Muscle of back (tissue), 11 donors: ENCODE data around the gene FICD. TPM values are rescaled to one million over a fixed set of nuclear protein-coding genes. Genes with fewer than 3 reads are reported as not detected.

Source experiments
- DNase-seq, 3 donors: peaks; one replicate each; pipeline versions ENCODE4 v3.0.0 to v3.0.0-alpha.2; 2013
- polyA plus RNA-seq, 10 donors: library from polyadenylated mRNA; unstranded; fragments of 120-200 nt; gene quantifications; one replicate each; pipeline ENCODE4 v1.2.1, GENCODE V29; 2013; ENCODE audit not compliant: insufficient read length in 10 of 10

FICD gene
- polyA plus RNA-seq, 10 donors: 1.5 to 3.7 (median 2.5) TPM

DNA sequence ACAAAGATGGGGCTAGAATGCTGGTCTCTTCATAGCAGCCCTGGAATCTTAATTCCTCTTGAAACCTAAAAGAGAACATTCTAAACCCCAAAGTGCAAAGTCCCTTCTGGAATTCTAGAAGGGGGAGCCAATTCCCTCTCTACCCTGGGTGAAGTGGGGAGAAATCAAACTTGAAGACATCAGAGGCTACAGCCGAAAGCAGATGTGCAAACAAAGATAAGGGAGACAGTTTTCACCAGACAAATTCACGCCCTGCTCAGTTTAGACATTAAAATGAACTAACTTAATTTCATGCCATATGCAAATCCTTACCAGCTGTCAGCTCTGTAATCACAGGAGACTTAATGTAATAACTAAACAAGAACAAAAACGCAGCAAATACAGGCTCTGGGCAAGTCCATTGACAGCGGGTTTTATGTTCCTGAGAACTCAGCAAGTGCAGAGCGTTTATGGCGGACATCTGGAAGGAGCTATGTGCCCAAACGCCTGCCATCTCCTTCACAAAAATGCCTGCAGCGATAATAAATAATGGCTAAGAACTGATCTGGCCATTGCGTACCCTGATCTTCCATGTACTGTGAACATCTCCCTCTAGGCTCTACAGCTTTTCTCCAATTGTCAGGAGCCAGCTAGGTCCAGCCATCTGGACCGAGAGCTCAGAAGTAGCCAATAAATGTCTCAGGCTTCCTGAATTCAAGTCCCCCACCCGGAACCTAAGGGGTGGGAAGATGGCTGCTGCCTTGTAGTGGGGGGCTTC lies 19.1 kb upstream of the FICD start:
- no peak for DNase-seq

GRCh38 chr12:108498136-108498535 lies 16.9 kb upstream of the FICD start:
- no peak for DNase-seq

- no peak for DNase-seq
These were observed 12.2 kb upstream of the FICD start for GRCh38 chr12:108502922-108503321.

GRCh38 chr12:108505129-108505528 lies 9.9 kb upstream of the FICD start:
- DNase-seq: no peak

DNA sequence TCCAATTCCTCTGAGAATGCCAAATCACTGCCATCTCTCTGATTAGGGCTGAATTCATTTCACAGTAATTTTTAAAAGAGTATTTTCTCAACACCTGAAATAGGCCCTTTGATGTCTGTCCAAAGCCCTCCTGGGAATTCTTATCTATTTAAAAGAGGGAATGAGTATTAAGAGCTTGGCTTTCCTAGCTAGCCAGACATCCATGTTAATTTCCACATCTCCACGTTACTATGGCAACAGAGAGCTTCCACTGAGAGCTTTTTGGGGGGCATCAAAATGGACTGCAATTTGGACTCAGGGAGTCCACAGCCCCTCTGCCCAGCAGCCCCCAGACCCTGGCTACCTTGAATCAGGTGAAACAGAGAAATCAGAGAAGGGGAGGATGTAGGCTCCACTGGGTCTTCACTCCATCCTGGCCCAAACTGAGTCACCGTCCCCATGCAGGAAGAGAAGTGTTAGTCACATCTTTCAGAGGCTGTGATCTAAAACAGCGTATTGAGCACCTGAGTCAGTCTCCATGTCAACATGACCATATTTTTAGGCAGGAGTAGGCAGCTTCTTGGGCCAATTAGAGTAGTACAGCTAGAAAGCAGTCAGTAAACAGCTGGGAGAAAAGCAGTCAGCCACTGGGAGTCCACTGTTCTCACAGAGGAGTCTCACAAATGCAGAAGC lies 7.0 kb upstream of the FICD start:
- no peak for DNase-seq

GRCh38 chr12:108509806-108510205 lies 5.3 kb upstream of the FICD start:
- DNase-seq: no peak

- no peak for DNase-seq
These were observed 4.2 kb upstream of the FICD start for GRCh38 chr12:108510836-108511235.

DNA sequence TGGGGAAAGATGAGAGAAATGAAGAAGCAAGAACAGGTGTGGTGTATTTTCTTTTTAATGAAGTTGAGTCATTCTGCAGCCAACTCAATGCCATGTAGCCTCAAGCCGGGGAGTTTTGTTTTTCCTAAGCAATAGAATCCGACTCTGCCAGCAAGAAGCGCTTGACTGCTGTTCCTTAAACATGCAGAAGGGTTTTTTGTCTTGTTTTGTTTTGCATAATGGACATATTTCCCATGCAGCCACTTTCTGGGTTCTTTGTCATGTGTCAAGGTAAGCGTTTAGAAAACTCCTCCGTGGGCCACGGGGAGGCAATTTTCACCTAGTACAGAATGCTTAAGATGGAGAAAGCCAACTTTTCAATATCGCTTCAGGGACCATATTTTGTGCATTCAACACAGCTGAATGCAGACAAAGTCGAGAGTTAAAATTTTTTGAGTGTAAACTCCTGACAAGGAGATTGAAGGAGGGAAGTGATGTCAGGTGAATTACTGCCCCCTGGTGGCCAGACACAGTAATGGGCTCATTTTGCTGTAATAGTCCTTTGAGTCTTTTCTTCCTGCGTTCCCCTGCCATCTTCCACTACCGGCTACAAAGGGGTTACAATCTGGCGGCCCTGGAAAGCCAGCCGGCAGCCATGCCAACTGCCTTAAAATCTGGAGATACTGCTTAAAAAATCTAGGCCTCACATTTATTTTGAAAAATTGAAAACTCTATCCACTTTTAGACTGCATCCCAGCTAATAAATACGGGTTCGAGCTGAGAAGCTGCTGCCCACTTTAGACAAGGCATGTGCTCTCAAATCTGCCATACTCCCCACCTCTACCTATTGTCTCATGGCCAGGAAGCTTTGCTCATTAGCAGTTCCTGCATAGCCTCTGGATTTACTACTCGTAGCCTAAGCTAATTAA lies 3.2 kb upstream of the FICD start:
- DNase-seq: peak; percentile 55 to 82 (median 76)

DNA sequence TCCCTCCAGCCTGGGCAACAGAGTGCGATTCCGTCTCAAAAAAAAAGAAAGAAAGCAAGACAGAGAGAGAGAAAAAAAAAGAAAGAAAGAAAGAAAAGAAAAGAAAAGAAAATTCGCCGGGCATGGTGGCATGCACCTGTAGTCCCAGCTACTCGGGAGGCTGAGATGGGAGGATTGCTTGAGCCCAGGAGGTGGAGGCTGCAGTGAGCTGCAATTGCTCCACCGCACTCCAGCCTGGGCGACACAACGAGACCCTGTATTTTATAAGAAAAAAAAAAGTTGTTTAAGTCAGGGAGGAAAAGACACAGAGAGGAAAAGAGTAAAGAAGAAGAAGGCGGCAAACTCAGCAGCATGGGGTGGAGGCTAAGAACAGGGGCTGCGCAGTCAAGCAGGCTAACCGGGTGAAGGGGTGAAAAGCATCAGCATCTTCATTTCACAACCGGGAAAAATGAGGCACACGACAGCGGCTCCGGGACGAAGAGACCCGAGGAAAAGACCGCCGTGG lies 557 bp upstream of the FICD start:
- no peak for DNase-seq

DNA sequence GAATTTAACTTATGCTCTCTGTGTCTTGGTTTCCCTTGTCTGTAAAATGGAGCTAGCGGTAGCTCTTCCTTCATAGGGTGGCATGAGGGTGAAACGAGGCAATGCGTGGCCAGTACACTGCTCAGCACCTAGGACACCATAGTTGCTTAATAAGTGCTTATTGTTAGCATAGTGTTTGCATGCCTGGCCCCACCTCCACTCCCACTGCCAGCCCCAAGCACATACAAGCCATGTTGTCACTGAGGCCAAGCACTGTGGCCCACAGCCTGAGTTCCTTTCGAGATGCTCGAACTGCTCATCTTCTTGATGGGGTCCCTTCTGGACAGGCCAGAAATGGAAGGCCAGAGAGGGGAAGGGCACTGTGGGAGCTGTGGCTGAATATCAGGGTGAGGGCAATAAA lies 839 bp downstream of the FICD start:
- no peak for DNase-seq

DNA sequence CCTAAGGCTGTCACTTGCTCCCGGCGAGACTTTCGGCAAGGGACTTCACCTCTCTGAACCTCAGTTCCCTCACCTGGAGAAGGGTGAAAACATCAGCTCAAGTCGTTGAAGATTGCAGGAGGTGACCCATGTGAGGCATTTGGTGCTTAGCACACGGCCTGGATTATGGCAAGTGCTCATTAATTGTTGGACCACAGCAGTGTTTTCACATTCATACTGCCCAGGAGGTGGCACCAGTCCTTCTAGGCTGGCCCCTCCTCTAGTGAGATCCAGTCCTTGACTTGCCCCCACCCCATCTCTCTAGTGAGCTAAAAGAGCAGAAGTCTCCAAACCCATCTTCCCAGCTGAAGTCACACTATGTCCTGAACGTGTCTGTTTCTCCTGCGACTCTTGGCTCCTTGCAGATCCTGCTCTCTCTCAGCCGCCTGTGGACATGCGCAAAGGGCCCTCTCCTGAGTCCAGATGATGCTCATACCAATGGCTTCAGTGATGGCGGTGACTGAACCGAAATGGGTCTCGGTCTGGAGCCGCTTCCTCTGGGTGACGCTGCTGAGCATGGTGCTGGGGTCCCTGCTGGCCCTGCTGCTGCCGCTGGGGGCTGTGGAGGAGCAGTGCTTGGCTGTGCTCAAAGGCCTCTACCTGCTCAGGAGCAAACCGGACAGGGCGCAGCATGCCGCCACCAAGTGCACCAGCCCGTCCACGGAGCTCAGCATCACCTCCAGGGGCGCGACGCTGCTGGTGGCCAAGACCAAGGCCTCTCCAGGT lies 1.6 kb downstream of the FICD start:
- DNase-seq: no peak

GRCh38 chr12:108517288-108518100 lies 2.4 kb downstream of the FICD start:
- no peak for DNase-seq

DNA sequence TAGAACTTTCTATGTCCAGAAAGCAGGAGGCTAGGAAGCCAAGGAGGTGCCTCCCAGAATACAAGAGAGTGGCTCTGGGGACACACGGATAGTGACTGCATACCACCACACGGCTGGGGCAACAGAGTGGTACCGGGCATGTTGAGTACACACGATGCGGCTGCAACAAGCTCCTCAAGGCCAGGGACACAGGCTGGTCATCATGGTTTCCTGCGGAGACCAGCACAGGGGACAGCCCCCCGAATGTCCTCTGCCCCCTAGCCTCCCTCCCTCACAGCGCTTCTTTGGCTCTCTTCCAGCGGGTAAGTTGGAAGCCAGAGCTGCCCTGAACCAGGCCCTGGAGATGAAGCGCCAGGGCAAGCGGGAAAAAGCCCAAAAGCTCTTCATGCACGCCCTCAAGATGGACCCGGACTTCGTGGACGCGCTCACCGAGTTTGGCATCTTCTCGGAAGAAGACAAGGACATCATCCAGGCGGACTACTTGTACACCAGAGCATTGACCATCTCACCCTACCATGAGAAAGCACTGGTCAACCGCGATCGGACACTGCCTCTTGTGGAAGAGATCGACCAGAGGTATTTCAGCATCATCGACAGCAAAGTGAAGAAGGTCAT lies 3.1 kb downstream of the FICD start:
- no peak for DNase-seq

DNA sequence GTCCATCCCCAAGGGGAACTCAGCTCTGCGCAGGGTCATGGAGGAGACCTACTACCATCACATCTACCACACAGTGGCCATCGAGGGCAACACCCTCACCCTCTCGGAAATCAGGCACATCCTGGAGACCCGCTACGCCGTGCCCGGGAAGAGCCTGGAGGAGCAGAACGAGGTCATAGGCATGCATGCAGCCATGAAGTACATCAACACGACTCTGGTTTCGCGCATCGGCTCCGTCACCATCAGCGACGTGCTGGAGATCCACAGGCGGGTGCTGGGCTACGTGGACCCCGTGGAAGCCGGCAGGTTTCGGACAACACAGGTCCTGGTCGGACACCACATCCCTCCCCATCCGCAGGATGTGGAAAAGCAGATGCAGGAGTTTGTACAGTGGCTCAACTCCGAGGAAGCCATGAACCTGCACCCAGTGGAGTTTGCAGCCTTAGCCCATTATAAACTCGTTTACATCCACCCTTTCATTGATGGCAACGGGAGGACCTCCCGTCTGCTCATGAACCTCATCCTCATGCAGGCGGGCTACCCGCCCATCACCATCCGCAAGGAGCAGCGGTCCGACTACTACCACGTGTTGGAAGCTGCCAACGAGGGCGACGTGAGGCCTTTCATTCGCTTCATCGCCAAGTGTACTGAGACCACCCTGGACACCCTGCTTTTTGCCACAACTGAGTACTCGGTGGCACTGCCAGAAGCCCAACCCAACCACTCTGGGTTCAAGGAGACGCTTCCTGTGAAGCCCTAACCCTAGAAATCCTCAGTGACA lies 3.8 kb downstream of the FICD start:
- DNase-seq: no peak

DNA sequence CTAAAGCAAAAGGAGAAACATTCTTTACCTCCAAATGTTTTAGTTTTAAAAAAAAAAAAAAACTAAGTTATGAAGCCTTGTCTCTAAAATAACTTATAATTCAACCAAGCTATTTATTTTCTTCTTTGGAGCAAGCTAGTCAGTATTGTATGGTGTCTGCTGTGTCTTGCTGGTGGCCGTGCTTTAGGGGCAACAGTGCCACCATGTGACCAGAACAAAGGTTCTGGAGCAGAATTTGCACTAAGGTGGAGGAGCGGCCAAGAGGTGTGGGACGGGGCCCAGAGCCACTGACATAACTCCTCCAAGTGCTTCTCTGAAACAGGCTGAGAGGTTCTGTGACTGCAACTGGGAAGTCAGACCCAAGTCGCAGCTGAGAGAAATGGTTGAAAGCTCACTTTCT lies 4.5 kb downstream of the FICD start:
- no peak for DNase-seq

DNA sequence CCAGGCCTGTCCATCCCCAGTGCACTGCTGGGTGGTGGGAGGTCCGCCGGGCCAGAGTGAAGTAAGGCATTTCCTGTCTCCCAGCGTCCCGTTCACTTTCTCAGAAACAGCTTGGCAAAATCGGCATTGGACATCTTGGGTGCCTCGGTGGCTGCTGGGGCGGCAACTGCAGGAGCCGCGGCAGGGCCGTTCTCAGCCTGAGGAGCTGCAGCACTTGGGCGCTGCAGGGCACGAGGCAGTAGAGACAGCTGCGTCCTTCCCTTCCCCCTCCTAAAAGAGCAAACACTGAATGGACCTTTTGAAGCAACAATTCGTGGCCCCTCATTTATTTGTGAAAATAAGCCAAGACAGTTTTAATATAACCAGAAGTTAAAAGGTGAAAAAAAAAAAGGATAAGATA lies 8.3 kb downstream of the FICD start:
- DNase-seq: no peak

DNA sequence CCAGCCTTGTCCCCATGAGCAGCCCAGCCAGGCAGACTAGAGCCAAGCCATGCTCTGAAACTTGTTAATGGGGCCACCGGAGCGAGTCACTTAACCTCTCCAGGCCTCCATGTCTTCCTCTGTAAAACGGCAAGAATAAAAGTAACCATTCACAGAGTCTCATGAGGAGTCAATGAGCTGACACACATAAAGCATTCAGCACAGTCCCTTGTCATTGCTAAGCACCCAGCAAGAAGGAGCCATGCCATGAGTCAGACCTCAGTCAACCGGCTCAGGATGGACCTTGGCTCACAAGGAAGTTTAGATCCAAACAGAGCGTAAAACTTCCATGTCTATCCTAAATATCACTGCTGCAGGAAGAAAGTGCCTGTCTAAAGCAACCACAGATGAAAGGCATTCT lies 10.6 kb downstream of the FICD start:
- DNase-seq: no peak

DNA sequence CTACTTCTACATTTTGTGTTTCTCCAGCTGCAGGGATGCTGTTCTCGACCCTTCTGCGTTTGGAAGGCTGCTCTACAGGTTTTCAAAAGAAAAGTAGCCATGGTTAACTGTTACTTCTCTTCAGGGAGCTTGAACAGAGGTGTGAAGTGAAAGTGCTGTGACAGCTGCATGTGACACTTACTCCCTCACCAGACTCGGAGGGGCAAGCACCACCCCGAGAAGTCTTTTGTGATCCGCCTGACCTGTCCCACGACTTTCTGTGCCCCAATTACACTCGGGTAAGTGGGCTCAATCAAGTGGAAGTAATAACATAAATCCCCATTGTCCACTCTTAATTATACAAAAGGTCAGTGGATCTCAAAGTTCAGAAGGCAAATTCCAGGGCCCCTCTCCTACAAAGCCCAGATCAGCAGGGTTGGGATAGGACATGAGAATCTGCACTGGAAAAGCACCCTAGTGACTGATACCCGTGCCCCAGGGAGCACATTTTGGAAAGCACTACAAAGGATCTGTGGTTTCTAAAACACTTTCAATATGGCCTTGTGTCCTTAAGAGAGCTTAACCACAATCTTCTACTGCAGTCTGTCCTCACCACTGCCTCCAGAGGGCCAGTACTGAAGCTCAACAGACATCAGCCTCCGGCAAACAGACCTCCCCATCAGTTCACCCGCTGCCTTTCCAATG lies 11.5 kb downstream of the FICD start:
- DNase-seq: no peak

GRCh38 chr12:108527166-108527496 lies 12.1 kb downstream of the FICD start:
- no peak for DNase-seq
